Activated B cell treated with CpG ODN at 0.5 μM for 24 hours (primary cell): ENCODE results near the gene CMKLR1. TPM values are rescaled to one million over a fixed set of nuclear protein-coding genes. Genes with fewer than 3 reads are reported as not detected.

Source experiments
- ATAC-seq: fragments of 200-7000 bp; cut with Tn5 transposase; one replicate; pipeline ENCODE4 v1.10.0; 2021; ENCODE audit warnings: low read depth, mild to moderate bottlenecking, moderate library complexity
- CTCF ChIA-PET: fragments of 350-600 bp; sonication (Branson Sonifier 250); formaldehyde crosslinking; loops from one replicate; lab custom pipeline; 2021; ENCODE audit warnings: antibody characterized with exemption; lab: Charles Lee
- POLR2A ChIA-PET: fragments of 350-600 bp; sonication (Branson Sonifier 250); formaldehyde crosslinking; loops from one replicate; lab custom pipeline; 2021; ENCODE audit warnings: antibody characterized with exemption; lab: Charles Lee
- DNase-seq: peaks from one replicate; pipeline ENCODE4 v3.0.0; 2022
- H3K27ac Mint-ChIP-seq: one replicate; pipeline ENCODE4 v1.8.0; 2020; ENCODE audit warnings: mixed read lengths
- H3K27me3 Mint-ChIP-seq: one replicate; pipeline ENCODE4 v1.8.0; 2021; ENCODE audit warnings: mixed read lengths
- H3K36me3 Mint-ChIP-seq: one replicate; pipeline ENCODE4 v1.8.0; 2021; ENCODE audit warnings: low read depth, mixed read lengths
- H3K4me1 Mint-ChIP-seq: one replicate; pipeline ENCODE4 v1.8.0; 2021; ENCODE audit warnings: mixed read lengths
- H3K4me3 Mint-ChIP-seq: one replicate; pipeline ENCODE4 v1.8.0; 2020; ENCODE audit warnings: mild to moderate bottlenecking, mixed read lengths
- H3K9me3 Mint-ChIP-seq: one replicate; pipeline ENCODE4 v1.8.0; 2020; ENCODE audit warnings: mixed read lengths
- CTCF ChIP-seq: fragments of 200-600 bp; IDR thresholded peaks from one replicate; pipeline ENCODE4 v1.8.0; 2022; ENCODE audit warnings: antibody characterized with exemption, mild to moderate bottlenecking
- intact Hi-C: fragments of 100-400 bp; cut with micrococcal nuclease; formaldehyde crosslinking; loops from one replicate; pipeline ENCODE4 v1.15.1; 2024
- total RNA-seq: library from RNA; stranded (reverse); gene quantifications from 2 replicates; pipeline ENCODE4 v1.2.3, GENCODE V29; 2022

Gene CMKLR1
- total RNA-seq, 1 donor from 2014 or later, result 0.24 TPM

- CTCF ChIA-PET, result no interaction called here
- no peak for ATAC-seq
- POLR2A ChIA-PET, result no interaction called here
- no peaks in the 10 kb centered on the region for H3K36me3 Mint-ChIP-seq
- no peak for DNase-seq
- no peak for TF ChIP-seq CTCF
- H3K27ac Mint-ChIP-seq, result no peak overlapping the region
- no peaks in the 10 kb centered on the region for H3K9me3 Mint-ChIP-seq
- intact Hi-C loops, result no loop called here
- peaks cover 23% of the 10 kb centered on the region for H3K27me3 Mint-ChIP-seq
- H3K4me3 Mint-ChIP-seq, result no peak overlapping the region
- H3K4me1 Mint-ChIP-seq, result peaks cover 8% of the 10 kb centered on the region
These were observed 27.5 kb downstream of the CMKLR1 start for GRCh38 chr12:108311605-108312004.

- ATAC-seq (no peak), DNase-seq (no peak)
- no peak overlapping the region for H3K4me3 Mint-ChIP-seq
- TF ChIP-seq CTCF, result no peak
- ChIA-PET CTCF (no interaction called here), POLR2A (no interaction called here)
- H3K4me1 Mint-ChIP-seq, result peaks cover 8% of the 10 kb centered on the region
- peaks cover 26% of the 10 kb centered on the region for H3K27me3 Mint-ChIP-seq
- intact Hi-C loops, result no loop called here
- no peaks in the 10 kb centered on the region for H3K9me3 Mint-ChIP-seq
- H3K27ac Mint-ChIP-seq, result no peak overlapping the region
- H3K36me3 Mint-ChIP-seq, result no peaks in the 10 kb centered on the region
These were observed 28.6 kb downstream of the CMKLR1 start for GRCh38 chr12:108310489-108310888.

GRCh38 chr12:108309674-108310312 lies 29.3 kb downstream of the CMKLR1 start:
- no peaks in the 10 kb centered on the region for H3K9me3 Mint-ChIP-seq
- POLR2A ChIA-PET, result no interaction called here
- peaks cover 25% of the 10 kb centered on the region for H3K27me3 Mint-ChIP-seq
- peaks cover 8% of the 10 kb centered on the region for H3K4me1 Mint-ChIP-seq
- H3K27ac Mint-ChIP-seq, result no peak overlapping the region
- H3K36me3 Mint-ChIP-seq, result no peaks in the 10 kb centered on the region
- CTCF ChIA-PET, result no interaction called here
- no peak for DNase-seq
- no peak for ATAC-seq
- intact Hi-C loops, result no loop called here
- TF ChIP-seq CTCF, result no peak
- H3K4me3 Mint-ChIP-seq, result no peak overlapping the region

- ATAC-seq, result no peak
- Mint-ChIP-seq H3K4me1 (peaks cover 3% of the 10 kb centered on the region), H3K27ac (no peak overlapping the region), H3K4me3 (no peak overlapping the region), H3K27me3 (peaks cover 22% of the 10 kb centered on the region), H3K36me3 (no peaks in the 10 kb centered on the region), H3K9me3 (no peaks in the 10 kb centered on the region)
- intact Hi-C loops, result no loop called here
- POLR2A ChIA-PET, result no interaction called here
- CTCF ChIA-PET, result no interaction called here
- no peak for TF ChIP-seq CTCF
- no peak for DNase-seq
These were observed 30.6 kb downstream of the CMKLR1 start for GRCh38 chr12:108308395-108309085.

- no peak for TF ChIP-seq CTCF
These were observed 32.1 kb downstream of the CMKLR1 start for GRCh38 chr12:108307006-108307405.

More at GRCh38 chr12:108307006-108307405, 32.1 kb downstream of the CMKLR1 start:
- Mint-ChIP-seq H3K36me3 (no peaks in the 10 kb centered on the region), H3K27me3 (peaks cover 21% of the 10 kb centered on the region), H3K4me1 (no peaks in the 10 kb centered on the region), H3K9me3 (no peaks in the 10 kb centered on the region), H3K27ac (no peak overlapping the region), H3K4me3 (no peak overlapping the region)
- CTCF ChIA-PET, result no interaction called here
- POLR2A ChIA-PET, result no interaction called here
- ATAC-seq (no peak), DNase-seq (no peak)
- intact Hi-C loops, result no loop called here
